HEK293 (cell line): ENCODE data around the gene ERMAP.

Experiments used
- CTCF ChIA-PET: fragments of 350-600 bp; formaldehyde crosslinking; extraction: SDS; loops from one replicate; lab custom pipeline; 2021; ENCODE audit warnings: antibody characterized with exemption; lab: Yijun Ruan, JAX
- POLR2A ChIA-PET: fragments of 300-600 bp; formaldehyde crosslinking; extraction: SDS; loops from one replicate; lab custom pipeline; 2020; ENCODE audit warnings: antibody characterized with exemption, inconsistent platforms; lab: Yijun Ruan, JAX
- H3K27ac ChIP-seq: fragments of 200-500 bp; sonication (Bioruptor generic); 2 replicates; pipeline ENCODE4 v1.5.1; 2014; ENCODE audit warnings: low read depth, low read length, control low read depth, inconsistent platforms; ENCODE audit errors: extremely low read depth
- H3K36me3 ChIP-seq, 2 experiments: fragments of 200-500 bp in 1 of 2; sonication (Bioruptor generic) in 1 of 2; 1 replicate in 1 of 2; 2 replicates in 1 of 2; pipeline ENCODE4 v1.5.1; 2014 to 2017; ENCODE audit warnings: inconsistent platforms in 2 of 2, low read length in 2 of 2; ENCODE audit not compliant: control insufficient read depth in 2 of 2, insufficient read depth in 1 of 2
- H3K4me1 ChIP-seq: fragments of 200-500 bp; sonication (Bioruptor generic); 2 replicates; pipeline ENCODE4 v1.5.1; 2014; ENCODE audit warnings: mild to moderate bottlenecking, low read length, inconsistent platforms; ENCODE audit not compliant: control insufficient read depth, insufficient read depth
- H3K4me3 ChIP-seq: 2 replicates; pipeline ENCODE4 v1.5.1; 2011; ENCODE audit warnings: low read depth, mild to moderate bottlenecking, control low read depth, low read length, moderate library complexity
- H3K9me3 ChIP-seq: fragments of 200-500 bp; sonication (Bioruptor generic); 2 replicates; pipeline ENCODE4 v1.5.1; 2014; ENCODE audit warnings: low read depth, low read length, inconsistent platforms; ENCODE audit not compliant: control insufficient read depth, insufficient read depth
- ELK4 ChIP-seq: IDR thresholded peaks from 2 replicates; pipeline ENCODE4 v1.6.1; 2011; ENCODE audit warnings: mild to moderate bottlenecking, low read depth, low read length, borderline replicate concordance
- HOXD13 ChIP-seq: sonication (generic); formaldehyde crosslinking; IDR thresholded peaks from 2 replicates; pipeline ENCODE4 v1.8.0; 2022; ENCODE audit warnings: missing genetic modification reagents, borderline replicate concordance
- REST ChIP-seq: fragments of 450-650 bp; formaldehyde crosslinking; IDR thresholded peaks from 2 replicates; pipeline ENCODE4 v1.5.1; 2016; ENCODE audit warnings: missing biosample characterization, missing genetic modification characterization
- SCRT2 ChIP-seq: fragments of 450-650 bp; formaldehyde crosslinking; IDR thresholded peaks from 2 replicates; pipeline ENCODE4 v1.5.1; 2016; ENCODE audit warnings: missing biosample characterization, missing genetic modification characterization
- TRIM28 ChIP-seq: IDR thresholded peaks from 2 replicates; pipeline ENCODE4 v1.6.1; 2011; ENCODE audit warnings: low read length, control low read depth, borderline replicate concordance
- ZNF121 ChIP-seq: fragments of 450-650 bp; formaldehyde crosslinking; IDR thresholded peaks from 2 replicates; pipeline ENCODE4 v1.5.1; 2016; ENCODE audit warnings: missing biosample characterization, missing genetic modification characterization
- ZNF2 ChIP-seq: fragments of 450-650 bp; formaldehyde crosslinking; IDR thresholded peaks from 2 replicates; pipeline ENCODE4 v1.5.1; 2016; ENCODE audit warnings: missing biosample characterization, missing genetic modification characterization
- ZNF362 ChIP-seq: fragments of 450-650 bp; formaldehyde crosslinking; IDR thresholded peaks from 2 replicates; pipeline ENCODE4 v1.5.1; 2016; ENCODE audit warnings: missing biosample characterization, missing genetic modification characterization
- ZNF473 ChIP-seq: fragments of 450-650 bp; formaldehyde crosslinking; IDR thresholded peaks from 2 replicates; pipeline ENCODE4 v1.5.1; 2017; ENCODE audit warnings: missing biosample characterization, missing genetic modification characterization
- ZNF513 ChIP-seq: fragments of 450-650 bp; IDR thresholded peaks from 2 replicates; pipeline ENCODE4 v1.5.1; 2018; ENCODE audit warnings: missing biosample characterization, missing genetic modification characterization
- ZNF518A ChIP-seq: fragments of 450-650 bp; formaldehyde crosslinking; conservative IDR thresholded peaks from 2 replicates; pipeline ENCODE4 v1.5.1; 2016; ENCODE audit warnings: low read depth, missing biosample characterization, missing genetic modification characterization
- ZNF626 ChIP-seq: fragments of 450-650 bp; sonication (Bioruptor Pico); formaldehyde crosslinking; IDR thresholded peaks from 2 replicates; pipeline ENCODE4 v1.5.1; 2018; ENCODE audit warnings: missing biosample characterization, missing genetic modification characterization, inconsistent platforms
- ZNF677 ChIP-seq: fragments of 450-650 bp; IDR thresholded peaks from 2 replicates; pipeline ENCODE4 v1.5.0; 2018; ENCODE audit warnings: missing biosample characterization, mild to moderate bottlenecking, missing genetic modification characterization, moderate library complexity

Gene ERMAP

GRCh38 chr1:42817976-42818375 lies 1.1 kb downstream of the ERMAP start (continued):
- TF ChIP-seq ELK4, result no peak
- no peak for TF ChIP-seq ZNF513 (tag by site-specific recombination)
- TF ChIP-seq SCRT2 (tag by site-specific recombination), result no peak
- no peak for TF ChIP-seq HOXD13 (CRISPR knock-in tag)

- POLR2A ChIA-PET, result interaction anchor here (1.1 kb wide), 1 partner anchor 25 kb away, joined by 5 read pairs; the partner anchor contains the start of gene ZNF691
- Histone ChIP-seq H3K4me1 (peaks cover 2% of the 10 kb centered on the region), H3K9me3 (no peaks in the 10 kb centered on the region), H3K4me3 (no peak overlapping the region), H3K36me3 (peaks cover 0 to 3% of the 10 kb centered on the region in 2 experiments; a peak in 1 of 3 replicates), H3K27ac (no peak overlapping the region)
- CTCF ChIA-PET, result interaction anchor here (0.6 to 1.8 kb wide), 6 partner anchors 10 to 102 kb away, joined by 3 to 5 read pairs (median 4); partner anchors contain the start of gene ZNF691
- TF ChIP-seq TRIM28 (0 out of 2 replicates have a peak, but pooled peaks have one; percentile 27), ZNF518A (tag by site-specific recombination) (no peak)
Observed at GRCh38 chr1:42820813-42821212, 3.9 kb downstream of the ERMAP start.

- ChIA-PET CTCF (interaction anchor here (1.8 kb wide), 1 partner anchor 24 kb away, joined by 5 read pairs; the partner anchor contains the start of gene ZNF691), POLR2A (interaction anchor here (1.8 kb wide), 1 partner anchor 25 kb away, joined by 6 read pairs; the partner anchor contains the start of gene ZNF691)
- no peak for TF ChIP-seq ZNF626 (tag by site-specific recombination)
- TF ChIP-seq ZNF121 (tag by site-specific recombination), result peak; percentile 98
- TF ChIP-seq, all 188 proteins: peak for 1
Observed at GRCh38 chr1:42821690-42822089, 4.8 kb downstream of the ERMAP start.

GRCh38 chr1:42822800-42823392 lies 6.0 kb downstream of the ERMAP start:
- CTCF ChIA-PET, result interaction anchor here (0.7 to 0.8 kb wide), 2 partner anchors 23 to 35 kb away, joined by 3 read pairs; no protein-coding TSS in a partner anchor
- H3K36me3 ChIP-seq, result no peaks in the 10 kb centered on the region
- no peak overlapping the region for H3K27ac ChIP-seq
- peaks cover 2% of the 10 kb centered on the region for H3K4me1 ChIP-seq
- H3K9me3 ChIP-seq, result no peaks in the 10 kb centered on the region
- H3K4me3 ChIP-seq, result no peak overlapping the region
- POLR2A ChIA-PET, result interaction anchor here (0.6 to 1.8 kb wide), 3 partner anchors 9 to 56 kb away, joined by 3 to 6 read pairs (median 3); partner anchors contain the start of genes C1orf50, P3H1 and ZNF691
- no peak for TF ChIP-seq ZNF2 (tag by site-specific recombination)
- TF ChIP-seq ZNF513 (tag by site-specific recombination), result no peak
- no peak for TF ChIP-seq ZNF362 (tag by site-specific recombination)
- TF ChIP-seq REST (tag by site-specific recombination), result no peak
- TF ChIP-seq ZNF473 (tag by site-specific recombination), result no peak
- no peak for TF ChIP-seq ZNF677 (tag by site-specific recombination)

More at GRCh38 chr1:42821690-42822089, 4.8 kb downstream of the ERMAP start:
- Histone ChIP-seq H3K36me3 (no peaks in the 10 kb centered on the region), H3K9me3 (no peaks in the 10 kb centered on the region), H3K4me1 (peaks cover 2% of the 10 kb centered on the region), H3K4me3 (no peak overlapping the region), H3K27ac (no peak overlapping the region)
